Dedifferentiated amniotic fluid mesenchymal stem cell (primary cell): ENCODE data around the gene LRMDA.
A peak's percentile ranks its signal among the peaks of the same experiment; 100 is the strongest.

Experiments
- DNase-seq: peaks from one replicate; pipeline ENCODE4 v3.0.0-alpha.2; 2016; ENCODE audit errors: extremely low spot score

The LRMDA gene

DNA sequence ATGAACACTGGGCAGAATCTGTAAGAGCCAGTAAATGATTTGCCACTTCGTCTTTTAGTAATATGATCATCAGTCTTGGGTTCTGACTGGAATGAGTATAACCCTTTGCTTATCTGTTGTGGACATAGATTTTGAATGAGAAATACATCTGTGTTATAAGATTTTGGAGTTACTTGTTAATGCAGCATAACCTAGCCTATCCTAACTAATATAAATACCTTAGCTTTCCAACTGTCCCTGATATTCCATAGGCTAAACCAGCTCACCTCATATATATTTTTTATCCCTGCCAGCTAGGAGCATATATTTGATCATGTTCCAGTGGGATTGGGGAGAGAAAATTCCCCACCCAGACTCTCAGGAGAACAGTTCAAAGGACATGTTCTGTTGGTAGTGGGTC lies 15.1 kb downstream of the LRMDA start:
- no peak for DNase-seq

GRCh38 chr10:75448166-75448565 lies 16.7 kb downstream of the LRMDA start:
- no peak for DNase-seq

- no peak for DNase-seq
Measured at GRCh38 chr10:75449382-75450074, 18.1 kb downstream of the LRMDA start.

DNA sequence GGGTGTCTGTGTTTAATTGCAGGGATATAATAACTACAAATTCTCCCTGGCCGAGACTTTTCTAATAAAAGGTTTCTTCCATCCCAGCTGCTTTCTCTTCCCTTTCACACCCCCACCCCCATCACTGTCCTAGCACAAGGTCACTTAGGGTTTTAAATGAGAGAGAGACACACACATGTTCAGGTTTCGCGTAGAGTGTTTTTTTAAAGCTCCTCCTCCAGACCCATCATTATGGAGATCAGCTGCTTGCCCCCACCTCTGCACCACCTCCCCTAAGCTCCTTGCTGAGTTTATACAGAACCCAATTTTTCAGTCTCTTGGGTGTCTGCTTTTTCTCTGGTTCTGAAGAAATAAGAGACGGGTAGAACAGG lies 18.6 kb downstream of the LRMDA start:
- DNase-seq = no peak

- no peak for DNase-seq
Measured at GRCh38 chr10:75450644-75451640, 19.5 kb downstream of the LRMDA start.

GRCh38 chr10:75451831-75452230 lies 20.4 kb downstream of the LRMDA start:
- no peak for DNase-seq

DNA sequence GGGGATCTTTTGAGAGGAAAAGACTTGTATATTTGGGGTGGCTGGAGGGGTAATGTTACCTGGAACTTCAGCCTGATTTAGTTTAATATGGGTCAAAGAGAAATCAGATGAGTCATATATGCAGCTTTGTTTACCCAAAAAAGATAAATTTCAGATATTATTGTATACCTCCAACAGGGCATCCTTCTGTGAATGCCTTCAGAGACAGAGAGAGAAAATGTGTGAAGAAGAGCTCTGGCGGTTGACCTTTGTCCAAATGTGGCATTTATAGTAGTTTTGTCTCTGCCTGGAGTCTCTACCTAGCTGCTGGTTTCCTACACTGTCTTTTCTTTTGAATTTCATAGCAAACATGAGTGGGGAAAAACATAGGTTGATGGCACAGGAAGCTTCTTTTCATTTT lies 21.6 kb downstream of the LRMDA start:
- DNase-seq = no peak

DNA sequence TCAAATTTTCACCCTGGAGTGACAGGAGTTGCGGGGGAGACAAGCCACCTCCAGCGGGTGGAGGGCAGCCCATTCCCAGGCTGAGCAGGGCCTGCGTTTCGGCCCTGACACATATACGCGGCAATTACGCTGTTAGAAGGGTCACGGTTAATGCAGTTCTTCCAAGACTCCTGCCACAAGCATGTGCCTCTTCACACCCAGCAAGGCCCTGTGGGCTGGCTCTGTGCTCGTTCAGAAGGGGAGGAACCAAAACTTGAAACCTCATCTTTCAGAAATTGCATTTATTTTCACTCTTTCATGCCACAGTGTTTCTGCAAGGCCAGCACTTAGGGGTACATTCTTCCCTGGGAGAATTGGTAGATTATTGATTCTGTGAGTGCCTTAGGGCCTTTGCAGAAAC lies 24.7 kb downstream of the LRMDA start:
- DNase-seq = no peak

GRCh38 chr10:75460059-75460458 lies 28.6 kb downstream of the LRMDA start:
- DNase-seq = no peak

GRCh38 chr10:75461672-75462649 lies 30.5 kb downstream of the LRMDA start:
- DNase-seq = no peak

- DNase-seq = no peak
Measured at GRCh38 chr10:75462865-75463264, 31.4 kb downstream of the LRMDA start.

GRCh38 chr10:75464478-75465449 lies 33.3 kb downstream of the LRMDA start:
- DNase-seq = no peak

- DNase-seq = no peak
Measured at GRCh38 chr10:75465450-75465827, 34.0 kb downstream of the LRMDA start.

DNA sequence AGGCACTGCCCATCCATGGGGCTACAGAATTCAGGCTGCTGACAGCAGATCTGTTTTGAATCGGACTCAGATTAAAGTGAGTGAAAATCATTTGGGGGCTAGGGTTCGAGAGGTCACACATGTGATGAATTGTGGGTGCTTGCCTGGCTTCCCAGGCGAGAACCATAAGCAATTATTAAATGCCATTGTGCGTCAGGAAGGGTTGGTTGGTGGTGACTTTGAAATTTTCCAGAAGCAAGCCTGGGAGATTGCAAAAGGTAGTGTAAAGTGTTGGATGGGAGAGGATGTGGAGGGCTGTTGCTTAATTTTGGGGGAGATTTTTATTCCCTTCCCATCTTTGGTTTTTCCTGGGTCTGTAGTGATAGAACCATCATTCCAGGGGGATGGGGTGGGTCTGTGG lies 34.6 kb downstream of the LRMDA start:
- DNase-seq = no peak

- no peak for DNase-seq
Measured at GRCh38 chr10:75466886-75467285, 35.5 kb downstream of the LRMDA start.

GRCh38 chr10:75468612-75469005 lies 37.2 kb downstream of the LRMDA start:
- no peak for DNase-seq

DNA sequence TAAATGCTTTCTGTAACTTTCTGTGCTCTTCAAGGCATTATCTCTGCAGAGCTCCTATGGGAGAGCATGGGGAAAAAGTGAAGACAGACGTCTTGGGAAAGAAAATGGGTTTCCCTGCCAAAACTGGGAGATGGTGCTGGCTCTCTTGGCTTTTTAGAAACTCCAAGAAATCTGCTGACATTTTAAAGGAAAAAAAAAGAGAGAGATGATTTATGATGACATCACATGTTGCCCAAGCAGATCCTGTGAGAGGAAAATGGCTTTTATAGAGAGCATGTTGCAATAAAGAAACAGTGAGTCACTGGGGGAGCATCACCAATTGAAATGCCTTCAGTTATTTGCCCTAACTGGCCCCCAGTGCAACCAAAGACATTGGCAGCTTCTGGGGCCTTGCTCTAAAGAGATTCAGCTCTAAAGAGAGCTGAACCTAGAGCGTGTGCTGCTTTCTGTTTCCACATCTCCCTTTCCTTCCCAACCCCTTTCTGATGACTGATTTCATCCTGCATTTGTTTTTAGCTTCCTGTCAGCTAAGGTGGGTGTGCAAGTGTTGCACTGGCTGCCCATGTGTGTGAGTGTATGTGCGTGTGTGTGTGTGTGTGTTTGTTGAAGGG lies 37.7 kb downstream of the LRMDA start:
- DNase-seq = peak; percentile 87

- no peak for DNase-seq
Measured at GRCh38 chr10:75470901-75471300, 39.5 kb downstream of the LRMDA start.

GRCh38 chr10:75472685-75473084 lies 41.3 kb downstream of the LRMDA start:
- no peak for DNase-seq

DNA sequence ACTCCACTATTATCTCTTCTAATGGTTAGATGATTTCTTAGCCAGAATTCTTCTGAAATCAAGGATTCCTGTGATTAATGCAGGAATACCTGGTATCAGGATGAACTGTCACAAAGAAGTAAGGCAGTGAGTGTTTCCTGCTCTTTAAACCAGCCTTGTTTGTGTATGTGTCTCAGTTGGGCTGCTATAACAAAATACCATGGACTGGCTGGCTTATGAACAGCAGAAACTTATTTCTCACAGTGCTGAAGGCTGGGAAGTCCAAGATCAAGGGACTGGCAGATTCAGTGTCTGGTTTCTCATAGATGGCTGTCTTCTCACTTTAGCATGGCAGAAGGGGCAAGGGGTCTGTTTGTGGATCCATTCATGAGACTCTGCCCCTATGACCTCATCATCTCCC lies 42.7 kb downstream of the LRMDA start:
- DNase-seq = no peak
